Keratinocyte (primary cell): ENCODE data around the gene MVP. TPM values are rescaled to one million over a fixed set of nuclear protein-coding genes. Genes with fewer than 3 reads are reported as not detected.
A peak's percentile ranks its signal among the peaks of the same experiment; 100 is the strongest.
"Not testable (repeated sequence)": the region's sequence is repeated elsewhere in the genome, so short reads cannot be mapped to it uniquely, and the experiment has no call there.

ENCODE experiments used
- DNase-seq: peaks from one replicate; pipeline ENCODE4 v3.0.0-alpha.2; 2011; ENCODE audit warnings: low read depth, missing footprints, low spot score
- FAIRE-seq: peaks from 2 replicates; lab custom pipeline; 2011; peaks lifted over from hg19 to GRCh38; lab: Jason Lieb, UNC
- H2AFZ ChIP-seq: 2 replicates; pipeline ENCODE4 v1.6.0; 2012; ENCODE audit warnings: low read length, control low read depth, inconsistent platforms; ENCODE audit not compliant: control insufficient read depth
- H3K27ac ChIP-seq: 2 replicates; pipeline ENCODE4 v1.5.1; 2011; ENCODE audit warnings: low read length; ENCODE audit not compliant: control insufficient read depth, insufficient read depth
- H3K27me3 ChIP-seq: 3 replicates; pipeline ENCODE4 v1.6.0; 2011; ENCODE audit warnings: low read length; ENCODE audit not compliant: control insufficient read depth, insufficient read depth; ENCODE audit errors: extremely low read depth
- H3K36me3 ChIP-seq, 2 experiments: 2 replicates in 1 of 2; 3 replicates in 1 of 2; pipeline ENCODE4 v1.5.1; 2011; ENCODE audit warnings: low read length in 2 of 2, mild to moderate bottlenecking in 1 of 2; ENCODE audit not compliant: control insufficient read depth in 2 of 2, insufficient read depth in 2 of 2; ENCODE audit errors: extremely low read depth in 1 of 2
- H3K4me1 ChIP-seq: 3 replicates; pipeline ENCODE4 v1.5.1; 2011; ENCODE audit warnings: low read length; ENCODE audit not compliant: control insufficient read depth, insufficient read depth; ENCODE audit errors: extremely low read depth
- H3K4me2 ChIP-seq: 3 replicates; pipeline ENCODE4 v1.6.0; 2011; ENCODE audit warnings: low read depth, low read length; ENCODE audit not compliant: control insufficient read depth, insufficient read depth; ENCODE audit errors: extremely low read depth
- H3K4me3 ChIP-seq, 3 experiments: fragments of 200-600 bp in 1 of 3; sonication (generic) in 1 of 3; 2 replicates in 2 of 3; 3 replicates in 1 of 3; pipeline ENCODE4 v1.5.1; 2011 to 2016; ENCODE audit warnings: low read length in 3 of 3, mild to moderate bottlenecking in 3 of 3, control low read depth in 2 of 3, inconsistent platforms in 1 of 3, low read depth in 1 of 3, mixed read lengths in 1 of 3, mixed run types in 1 of 3, moderate library complexity in 1 of 3; ENCODE audit not compliant: control insufficient read depth in 2 of 3, insufficient read depth in 2 of 3; ENCODE audit errors: extremely low read depth in 1 of 3
- H3K79me2 ChIP-seq: 2 replicates; pipeline ENCODE4 v1.6.0; 2012; ENCODE audit warnings: low read length; ENCODE audit not compliant: control insufficient read depth, insufficient read depth
- H3K9ac ChIP-seq: 3 replicates; pipeline ENCODE4 v1.6.0; 2011; ENCODE audit warnings: low read length; ENCODE audit not compliant: control insufficient read depth, insufficient read depth; ENCODE audit errors: extremely low read depth
- H3K9me1 ChIP-seq: 3 replicates; pipeline ENCODE4 v1.6.0; 2011; ENCODE audit warnings: low read length; ENCODE audit not compliant: control insufficient read depth, insufficient read depth; ENCODE audit errors: extremely low read depth
- H3K9me3 ChIP-seq: 2 replicates; pipeline ENCODE4 v1.5.1; 2012; ENCODE audit warnings: low read depth, low read length; ENCODE audit not compliant: control insufficient read depth
- H4K20me1 ChIP-seq: 3 replicates; pipeline ENCODE4 v1.6.0; 2011; ENCODE audit warnings: low read length; ENCODE audit not compliant: control insufficient read depth, insufficient read depth; ENCODE audit errors: extremely low read depth
- CTCF ChIP-seq, 3 experiments: IDR thresholded peaks in 1 of 3; conservative IDR thresholded peaks in 1 of 3; optimal IDR thresholded peaks in 1 of 3; 2 replicates in 2 of 3; 3 replicates in 1 of 3; pipeline versions ENCODE3 to v1.5.1; 2011; ENCODE audit warnings: low read length in 3 of 3, mild to moderate bottlenecking in 3 of 3, moderate library complexity in 2 of 3, control low read depth in 1 of 3, inconsistent platforms in 1 of 3; ENCODE audit not compliant: insufficient read depth in 2 of 3; ENCODE audit errors: extremely low read depth in 1 of 3
- EZH2 ChIP-seq: IDR thresholded peaks from one replicate; pipeline ENCODE4 v1.6.1; 2012; ENCODE audit warnings: inconsistent platforms, mild to moderate bottlenecking, low read length, moderate library complexity
- dilution Hi-C: fragments of 300-500 bp; cut with MboI; formaldehyde crosslinking; loops from one replicate; pipeline ENCODE4 v1.7.0; 2020; ENCODE audit warnings: low sequenced_read_pairs; ENCODE audit not compliant: extremely low pct_ligation_motif_present
- polyA minus RNA-seq, 3 experiments: library from RNA; depleted of rRNA, polyadenylated mRNA; stranded (reverse); fragments of >200 nt; gene quantifications; 1 replicate in 1 of 3; 2 replicates in 1 of 3; 3 replicates in 1 of 3; pipeline ENCODE4 v1.2.3, GENCODE V29; 2011
- polyA plus RNA-seq, 5 experiments: library from polyadenylated mRNA; depleted of rRNA in 3 of 5; stranded (reverse) in 3 of 5; stranded (forward) in 1 of 5; unstranded in 1 of 5; fragments of >200 nt; gene quantifications; 1 replicate in 1 of 5; 2 replicates in 3 of 5; 3 replicates in 1 of 5; pipeline versions ENCODE4 v1.2.1 to v1.2.3, GENCODE V29; 2011 to 2012; ENCODE audit warnings: missing spikeins in 2 of 5, low read depth in 1 of 5, low replicate concordance in 1 of 5

The MVP gene
- polyA plus RNA-seq = 130 to 213 TPM (median 148 TPM) in 3 replicates
- polyA plus RNA-seq (2011; ENCODE audit: low read depth) = 29.4 TPM
- polyA plus RNA-seq (2011; cell fraction: cytosol; rRNA removed) = 124 and 190 TPM in 2 replicates
- polyA plus RNA-seq (2011; cell fraction: nucleus; rRNA removed) = 291 and 376 TPM in 2 replicates
- polyA plus RNA-seq (2012; ENCODE audit: low replicate concordance) = 69.0 and 193 TPM in 2 replicates
- polyA minus RNA-seq = 404 to 958 TPM (median 529 TPM) in 3 replicates
- polyA minus RNA-seq (2011; cell fraction: cytosol; rRNA and poly(A)+ RNA removed) = 337 TPM
- polyA minus RNA-seq (2011; cell fraction: nucleus; rRNA and poly(A)+ RNA removed) = 295 and 307 TPM in 2 replicates

- H3K9ac ChIP-seq = peak within 1 kb of the TSS; percentile 76
- peaks cover 6% of the 10 kb centered on the region for H3K9me1 ChIP-seq
- TF ChIP-seq EZH2 (no peak), CTCF (optimal IDR thresholded peaks at IDR 0.05 in 1 of 3, IDR thresholded peaks at IDR 0.05 in 1 of 3, conservative IDR thresholded peaks at IDR 0.05 in 1 of 3; ENCODE audit: extremely low read depth in 1 of 3, insufficient read depth in 2 of 3, low read length in 3 of 3) (no peak)
- DNase-seq (no peak), FAIRE-seq (peak; percentile 41)
- peaks cover 0 to 10% of the 10 kb centered on the region in 2 experiments for H3K36me3 ChIP-seq
- dilution Hi-C loops = no loop called here
- H3K4me1 ChIP-seq = peaks cover 62% of the 10 kb centered on the region
- no peaks in the 10 kb centered on the region for H3K27me3 ChIP-seq
- peaks cover 62% of the 10 kb centered on the region for H3K79me2 ChIP-seq
- H3K4me2 ChIP-seq = peak within 1 kb of the TSS; percentile 98
- H2AFZ ChIP-seq = no peak within 1 kb of the TSS
- H4K20me1 ChIP-seq = no peaks in the 10 kb centered on the region
- H3K9me3 ChIP-seq = no peaks in the 10 kb centered on the region
- H3K27ac ChIP-seq = peak within 1 kb of the TSS; percentile 89
- H3K4me3 ChIP-seq = peak within 1 kb of the TSS; percentile 71 to 75 (median 74)
Measured at GRCh38 chr16:29820271-29820701, at the start of gene MVP. Gene MVP (plus strand): TSS chr16:29820462. CDS start chr16:29830550, 10,088 bp downstream.

- H3K9me1 ChIP-seq, H3K27ac ChIP-seq, H3K4me1 ChIP-seq, H3K4me3 ChIP-seq, H3K79me2 ChIP-seq, H3K9ac ChIP-seq, H2AFZ ChIP-seq, dilution Hi-C loops, H3K4me2 ChIP-seq, H3K9me3 ChIP-seq, H3K27me3 ChIP-seq, DNase-seq, H3K36me3 ChIP-seq, FAIRE-seq, H4K20me1 ChIP-seq: not testable (repeated sequence)
Measured at GRCh38 chr16:29772330-29772729, 47.9 kb upstream of the MVP start.
